GM12873 (cell line): ENCODE results near the gene PTPRZ1.

Experiments
- CTCF ChIP-seq: IDR thresholded peaks from 2 replicates; pipeline ENCODE4 v1.5.1; 2012; ENCODE audit warnings: low read depth, mild to moderate bottlenecking, moderate library complexity, low read length, control low read depth; ENCODE audit not compliant: insufficient read depth; ENCODE audit errors: missing control alignments

Gene PTPRZ1

GRCh38 chr7:121876656-121877500 is 3.9 kb downstream of the PTPRZ1 start:
- TF ChIP-seq CTCF = no peak

DNA sequence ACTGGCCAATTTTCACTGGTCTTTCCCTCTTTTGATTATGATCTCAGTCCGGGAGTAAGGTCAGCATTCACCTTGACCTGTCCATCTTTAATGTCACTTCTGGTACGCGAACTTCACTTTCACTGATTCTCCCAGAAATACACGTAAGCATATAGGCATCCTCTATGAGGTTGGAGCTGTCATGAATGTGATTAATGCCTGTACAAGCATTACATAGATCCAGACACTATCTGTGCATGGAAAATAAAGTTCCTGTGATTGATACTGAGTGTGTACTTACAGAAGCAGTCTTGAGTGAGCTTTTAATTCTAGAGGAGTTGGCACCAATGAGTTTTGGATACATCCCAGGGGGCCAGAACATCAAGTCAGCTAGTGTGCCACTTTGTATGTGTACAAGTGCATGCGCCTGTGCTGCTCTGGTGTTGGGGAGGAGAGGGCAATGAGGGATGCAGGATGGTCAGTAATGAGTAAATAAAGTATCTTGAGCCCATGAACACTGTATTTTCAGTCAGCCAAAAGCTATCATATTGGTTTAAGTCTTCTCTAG is 6.0 kb downstream of the PTPRZ1 start:
- no peak for TF ChIP-seq CTCF

DNA sequence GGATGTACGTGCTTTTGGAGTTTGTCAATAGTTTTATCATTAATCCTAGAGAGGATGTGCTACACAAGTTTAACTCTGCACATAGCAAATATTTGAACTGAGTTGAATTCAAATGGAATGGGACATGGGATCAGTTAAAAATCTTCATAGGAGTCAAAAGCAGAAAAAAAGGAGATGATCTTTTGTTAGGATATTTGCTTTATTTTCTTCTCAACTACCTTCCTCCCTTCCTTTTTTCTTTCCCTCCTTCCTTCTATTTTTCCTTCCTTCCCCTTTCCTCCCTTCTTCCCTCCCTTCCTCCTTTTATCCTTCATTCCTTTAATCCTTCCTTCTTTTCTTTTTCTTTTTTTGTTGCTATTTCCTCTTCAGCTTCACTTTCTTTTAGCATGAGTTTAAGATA is 6.6 kb downstream of the PTPRZ1 start:
- TF ChIP-seq CTCF = no peak

DNA sequence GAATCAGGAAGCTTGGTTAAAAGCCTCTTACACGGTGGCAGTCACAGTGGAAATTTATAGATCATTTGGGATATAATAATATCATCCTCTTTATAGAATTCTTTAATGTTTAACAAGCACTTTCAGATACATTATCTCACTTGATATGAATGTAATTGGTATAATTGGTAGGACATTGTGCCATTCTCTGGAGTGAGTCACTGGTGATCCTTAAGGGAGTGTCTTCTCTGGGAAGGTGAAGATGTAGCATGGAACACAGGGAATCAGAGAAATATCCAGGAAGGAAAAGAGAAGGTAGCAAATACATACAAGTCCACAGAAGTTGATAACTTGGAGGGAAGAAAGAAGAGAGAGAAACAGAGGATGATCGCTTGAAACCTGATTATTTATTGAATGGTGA is 9.8 kb downstream of the PTPRZ1 start:
- no peak for TF ChIP-seq CTCF

DNA sequence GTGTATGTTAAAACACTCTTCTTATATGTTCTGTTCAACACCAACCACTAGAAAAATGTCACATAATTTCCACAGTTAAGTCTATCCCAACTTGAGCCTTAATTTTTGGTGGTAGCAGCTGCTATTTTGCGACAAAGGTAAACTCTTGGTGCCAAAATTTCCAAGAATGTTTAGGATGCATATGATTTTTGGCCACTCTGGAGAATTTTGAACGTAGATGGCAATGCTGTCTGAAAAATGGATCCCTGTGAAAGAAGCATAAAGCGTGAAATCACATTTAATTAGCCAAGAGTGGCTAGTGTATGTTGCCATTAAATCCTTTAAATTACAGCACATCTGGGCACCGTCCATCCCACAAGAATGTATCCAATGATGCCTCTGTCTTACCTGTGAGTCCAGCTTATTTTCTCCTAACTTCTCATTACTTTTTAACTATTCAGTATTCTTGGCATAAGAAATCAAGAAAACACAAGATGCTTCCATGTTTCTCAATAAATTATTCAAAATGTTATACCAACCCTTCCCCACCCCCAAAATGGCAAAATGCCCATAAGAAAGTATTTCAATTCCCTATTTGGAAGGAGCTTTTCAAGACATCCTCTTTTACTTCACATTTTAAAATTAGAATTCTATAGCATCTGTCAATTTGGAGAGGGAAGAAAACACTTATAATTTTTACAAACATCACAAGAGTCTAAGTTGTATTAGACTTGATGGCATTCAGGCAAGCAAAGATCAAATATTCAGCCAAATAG is 12.4 kb downstream of the PTPRZ1 start:
- no peak for TF ChIP-seq CTCF

DNA sequence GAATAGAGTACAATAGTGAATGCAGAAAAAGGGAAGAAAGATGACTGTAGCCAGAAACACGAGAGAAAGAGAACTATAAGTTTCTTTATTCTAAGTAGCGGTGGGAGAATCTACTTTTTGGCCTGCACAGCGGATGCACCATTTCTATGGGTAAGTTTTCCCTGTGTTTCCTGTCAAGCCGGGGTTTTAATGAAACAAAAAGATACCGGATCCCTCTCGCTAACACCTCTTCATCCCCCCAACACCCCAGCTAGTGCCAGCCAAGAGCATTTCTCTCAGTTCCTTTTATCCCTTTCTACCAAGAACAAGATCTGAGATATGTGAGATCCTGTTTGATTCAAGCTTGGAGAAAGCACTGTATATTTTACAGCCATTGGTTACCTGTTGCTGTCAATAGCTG is 14.7 kb downstream of the PTPRZ1 start:
- TF ChIP-seq CTCF = no peak

- TF ChIP-seq CTCF = no peak
These were observed 17.9 kb downstream of the PTPRZ1 start for GRCh38 chr7:121890833-121891232.
